GM12891 (cell line): Measurements from ENCODE around the gene EPB41.

Experiments
- POLR2AphosphoS5 ChIP-seq: IDR thresholded peaks from 2 replicates; pipeline ENCODE4 v1.6.1; 2011; ENCODE audit warnings: low read depth, low read length, control low read depth
- TAF1 ChIP-seq: IDR thresholded peaks from 2 replicates; pipeline ENCODE4 v1.6.1; 2011; ENCODE audit warnings: low read depth, low read length, control low read depth

- no peak for TF ChIP-seq POLR2AphosphoS5
- TF ChIP-seq TAF1, result no peak
These were observed 18.3 kb upstream of the EPB41 start for GRCh38 chr1:28895896-28896608.
